HCT116 (cell line): ENCODE measurements around the gene ZBTB21.

Experiments used
- ATF3 ChIP-seq: IDR thresholded peaks from 2 replicates; pipeline ENCODE4 v1.6.1; 2012
- CEBPB ChIP-seq: IDR thresholded peaks from 2 replicates; pipeline ENCODE4 v1.6.1; 2012; ENCODE audit warnings: low read depth
- CTCF ChIP-seq, 3 experiments: fragments of 200-600 bp in 1 of 3; sonication (generic) in 1 of 3; IDR thresholded peaks in 2 of 3; conservative IDR thresholded peaks in 1 of 3; 2 replicates each; pipeline ENCODE4 v1.5.1; 2012 to 2017; ENCODE audit warnings: low read depth in 2 of 3, low read length in 2 of 3, antibody characterized with exemption in 1 of 3, borderline replicate concordance in 1 of 3, control low read depth in 1 of 3, mild to moderate bottlenecking in 1 of 3, mixed read lengths in 1 of 3, mixed run types in 1 of 3, moderate library complexity in 1 of 3; ENCODE audit not compliant: insufficient read depth in 1 of 3
- EZH2 ChIP-seq: fragments of 200-600 bp; sonication (generic); IDR thresholded peaks from 2 replicates; pipeline ENCODE4 v1.6.1; 2017; ENCODE audit warnings: antibody characterized with exemption, mixed run types
- EZH2phosphoT487 ChIP-seq: fragments of 200-600 bp; IDR thresholded peaks from 2 replicates; pipeline ENCODE4 v1.6.1; 2018; ENCODE audit warnings: antibody characterized with exemption, borderline replicate concordance
- FOSL1 ChIP-seq: IDR thresholded peaks from 2 replicates; pipeline ENCODE4 v1.6.1; 2012; ENCODE audit warnings: low read depth
- JUND ChIP-seq: IDR thresholded peaks from 2 replicates; pipeline ENCODE4 v1.6.1; 2012
- POLR2A ChIP-seq: IDR thresholded peaks from 2 replicates; pipeline ENCODE4 v1.7.0; 2011; ENCODE audit warnings: borderline replicate concordance; ENCODE audit not compliant: insufficient read depth, insufficient read length; ENCODE audit errors: extremely low read depth
- POLR2AphosphoS5 ChIP-seq: IDR thresholded peaks from 2 replicates; pipeline ENCODE4 v1.6.1; 2011; ENCODE audit warnings: mild to moderate bottlenecking, low read depth, low read length, moderate library complexity
- SP1 ChIP-seq: IDR thresholded peaks from 2 replicates; pipeline ENCODE4 v1.6.1; 2012; ENCODE audit warnings: low read depth
- YY1 ChIP-seq: IDR thresholded peaks from 2 replicates; pipeline ENCODE4 v1.6.1; 2011; ENCODE audit warnings: low read length, low read depth, moderate library complexity, mild to moderate bottlenecking; ENCODE audit not compliant: insufficient replicate concordance; ENCODE audit errors: extremely low read depth
- ZFX ChIP-seq: fragments of 450-650 bp; IDR thresholded peaks from 2 replicates; pipeline ENCODE4 v1.6.1; 2017

GRCh38 chr21:42007356-42007940, 2.7 kb downstream of the ZBTB21 start:
- TF ChIP-seq EZH2 (no peak), EZH2phosphoT487 (no peak), CTCF (IDR thresholded peaks at IDR 0.05 in 2 of 3, conservative IDR thresholded peaks at IDR 0.05 in 1 of 3; ENCODE audit: borderline replicate concordance in 1 of 3, insufficient read depth in 1 of 3, low read depth in 2 of 3, low read length in 2 of 3) (no peak), POLR2A (no peak), POLR2AphosphoS5 (no peak), ATF3 (no peak), ZFX (no peak), YY1 (no peak), SP1 (no peak), JUND (no peak), FOSL1 (no peak), CEBPB (no peak)
